Caco-2 (cell line): ENCODE measurements around the gene FAM9B. TPM values are rescaled to one million over a fixed set of nuclear protein-coding genes. Genes with fewer than 3 reads are reported as not detected.

Experiments
- BruUV-seq: library from RNA; stranded (reverse); fragments of 400-500 nt; replicated peaks from 2 replicates; lab custom pipeline; 2021; lab: Mats Ljungman, UMichigan
- CTCF ChIA-PET: fragments of 300-600 bp; sonication (Branson Sonifier 250); formaldehyde crosslinking; loops from one replicate; lab custom pipeline; 2022; ENCODE audit warnings: antibody characterized with exemption; lab: Charles Lee
- POLR2A ChIA-PET: fragments of 300-600 bp; sonication (Branson Sonifier 250); formaldehyde crosslinking; loops from one replicate; lab custom pipeline; 2022; ENCODE audit warnings: antibody characterized with exemption; lab: Charles Lee
- DNase-seq, 2 experiments: peaks; one replicate each; pipeline versions ENCODE4 v3.0.0 to v3.0.0-alpha.2; 2020 to 2022
- H3K27me3 ChIP-seq: replicated peaks from 2 replicates; pipeline ENCODE4 v1.6.0; 2011; ENCODE audit warnings: low read length; ENCODE audit not compliant: control insufficient read depth, insufficient read depth
- H3K36me3 ChIP-seq: 2 replicates; pipeline ENCODE4 v1.5.1; 2011; ENCODE audit warnings: low read length; ENCODE audit not compliant: control insufficient read depth, insufficient read depth
- H3K4me1 ChIP-seq: fragments of 250-450 bp; sonication (Bioruptor Pico); 2 replicates; pipeline ENCODE4 v1.5.1; 2020; ENCODE audit warnings: mild to moderate bottlenecking
- H3K4me3 ChIP-seq: 2 replicates; pipeline ENCODE4 v1.5.1; 2011; ENCODE audit warnings: low read depth, mild to moderate bottlenecking, control low read depth, low read length
- H3K9me3 ChIP-seq: fragments of 250-450 bp; sonication (Bioruptor Pico); 2 replicates; pipeline ENCODE4 v1.5.1; 2020; ENCODE audit warnings: mild to moderate bottlenecking, moderate library complexity
- H3K27ac Mint-ChIP-seq: one replicate; pipeline ENCODE4 v1.8.0; 2022; ENCODE audit warnings: mixed read lengths; ENCODE audit not compliant: unreplicated experiment
- H3K27me3 Mint-ChIP-seq: one replicate; pipeline ENCODE4 v1.8.0; 2022; ENCODE audit warnings: mixed read lengths; ENCODE audit not compliant: insufficient read depth, unreplicated experiment
- H3K36me3 Mint-ChIP-seq: one replicate; pipeline ENCODE4 v1.8.0; 2022; ENCODE audit warnings: mild to moderate bottlenecking, mixed read lengths; ENCODE audit not compliant: insufficient read depth, unreplicated experiment
- H3K4me1 Mint-ChIP-seq: one replicate; pipeline ENCODE4 v1.8.0; 2022; ENCODE audit warnings: low read depth, mixed read lengths; ENCODE audit not compliant: unreplicated experiment
- H3K4me3 Mint-ChIP-seq: one replicate; pipeline ENCODE4 v1.8.0; 2022; ENCODE audit warnings: mild to moderate bottlenecking, moderate library complexity, mixed read lengths; ENCODE audit not compliant: unreplicated experiment
- H3K9me3 Mint-ChIP-seq: one replicate; pipeline ENCODE4 v1.8.0; 2022; ENCODE audit warnings: mixed read lengths; ENCODE audit not compliant: unreplicated experiment
- CTCF ChIP-seq, 2 experiments: fragments of 200-600 bp in 1 of 2; IDR thresholded peaks; 1 replicate in 1 of 2; 2 replicates in 1 of 2; pipeline versions ENCODE4 v1.5.1 to v1.8.0; 2011 to 2022; ENCODE audit warnings: antibody characterized with exemption in 1 of 2, control low read depth in 1 of 2, inconsistent platforms in 1 of 2, low read depth in 1 of 2, low read length in 1 of 2, mild to moderate bottlenecking in 1 of 2, moderate library complexity in 1 of 2; ENCODE audit not compliant: insufficient read depth in 1 of 2, severe bottlenecking in 1 of 2, unreplicated experiment in 1 of 2
- intact Hi-C: fragments of 100-400 bp; cut with micrococcal nuclease; formaldehyde crosslinking; loops from one replicate; pipeline ENCODE4 v1.10.0; 2022; ENCODE audit not compliant: unreplicated experiment
- total RNA-seq: library from RNA; stranded (reverse); gene quantifications from 2 replicates; pipeline ENCODE4 v1.2.3, GENCODE V29; 2022

Gene FAM9B
- total RNA-seq, 1 experiment from 2014 or later, result not detected

GRCh38 chrX:9052081-9052480 is 18.2 kb upstream of the FAM9B start:
- ChIA-PET POLR2A (no interaction called here), CTCF (no interaction called here)
- H3K27me3 ChIP-seq, result no peaks in the 10 kb centered on the region
- Mint-ChIP-seq H3K27me3 (no peaks in the 10 kb centered on the region), H3K9me3 (no peaks in the 10 kb centered on the region), H3K4me3 (no peak overlapping the region), H3K36me3 (no peaks in the 10 kb centered on the region), H3K4me1 (no peaks in the 10 kb centered on the region), H3K27ac (no peak overlapping the region)
- DNase-seq, result no peak
- H3K9me3 ChIP-seq, result no peaks in the 10 kb centered on the region
- no peak overlapping the region for H3K4me3 ChIP-seq
- TF ChIP-seq CTCF (IDR thresholded peaks at IDR 0.05; ENCODE audit: insufficient read depth in 1 of 2, low read depth in 1 of 2, low read length in 1 of 2, severe bottlenecking in 1 of 2, unreplicated experiment in 1 of 2), result no peak
- BruUV-seq, result no TSS peak
- no peaks in the 10 kb centered on the region for H3K36me3 ChIP-seq
- intact Hi-C loops, result no loop called here
- H3K4me1 ChIP-seq, result no peaks in the 10 kb centered on the region

- Mint-ChIP-seq H3K4me1 (no peaks in the 10 kb centered on the region), H3K9me3 (no peaks in the 10 kb centered on the region), H3K27ac (no peak overlapping the region), H3K27me3 (no peaks in the 10 kb centered on the region), H3K36me3 (no peaks in the 10 kb centered on the region), H3K4me3 (no peak overlapping the region)
- Histone ChIP-seq H3K4me1 (no peaks in the 10 kb centered on the region), H3K27me3 (no peaks in the 10 kb centered on the region), H3K4me3 (no peak overlapping the region), H3K36me3 (no peaks in the 10 kb centered on the region), H3K9me3 (no peaks in the 10 kb centered on the region)
- CTCF ChIA-PET, result no interaction called here
- no peak for TF ChIP-seq CTCF (IDR thresholded peaks at IDR 0.05; ENCODE audit: insufficient read depth in 1 of 2, low read depth in 1 of 2, low read length in 1 of 2, severe bottlenecking in 1 of 2, unreplicated experiment in 1 of 2)
- BruUV-seq, result no TSS peak
- no peak for DNase-seq
- POLR2A ChIA-PET, result no interaction called here
- intact Hi-C loops, result no loop called here
Measured at GRCh38 chrX:9050331-9050730, 16.4 kb upstream of the FAM9B start.

GRCh38 chrX:9048801-9049200 is 14.9 kb upstream of the FAM9B start:
- Histone ChIP-seq H3K36me3 (no peaks in the 10 kb centered on the region), H3K27me3 (no peaks in the 10 kb centered on the region), H3K9me3 (no peaks in the 10 kb centered on the region), H3K4me1 (no peaks in the 10 kb centered on the region), H3K4me3 (no peak overlapping the region)
- Mint-ChIP-seq H3K27ac (no peak overlapping the region), H3K9me3 (no peaks in the 10 kb centered on the region), H3K36me3 (no peaks in the 10 kb centered on the region), H3K4me1 (no peaks in the 10 kb centered on the region), H3K4me3 (no peak overlapping the region), H3K27me3 (no peaks in the 10 kb centered on the region)
- intact Hi-C loops, result no loop called here
- no peak for TF ChIP-seq CTCF (IDR thresholded peaks at IDR 0.05; ENCODE audit: insufficient read depth in 1 of 2, low read depth in 1 of 2, low read length in 1 of 2, severe bottlenecking in 1 of 2, unreplicated experiment in 1 of 2)
- ChIA-PET CTCF (no interaction called here), POLR2A (no interaction called here)
- no peak for DNase-seq
- no TSS peak for BruUV-seq
